T47D (cell line): ENCODE measurements around the gene GDNF.
"Not testable (repeated sequence)": the region's sequence is repeated elsewhere in the genome, so short reads cannot be mapped to it uniquely, and the experiment has no call there.

Experiments used
- DNase-seq, 2 experiments: peaks; one replicate each; pipeline versions ENCODE4 v3.0.0 to v3.0.0-alpha.2; 2011 to 2012; ENCODE audit warnings: low read depth in 1 of 2, low spot score in 1 of 2
- JUND ChIP-seq: IDR thresholded peaks from 2 replicates; pipeline ENCODE4 v1.6.1; 2012; ENCODE audit warnings: low read depth
- in situ Hi-C: cut with HindIII; loops from 2 replicates; pipeline ENCODE4 v1.10.0; 2016; ENCODE audit warnings: low sequenced_read_pairs, low pct_unique_long_range_greater_than_20kb

GDNF gene

GRCh38 chr5:37806016-37806415 is 33.8 kb downstream of the GDNF start:
- TF ChIP-seq JUND = no peak
- DNase-seq = no peak
- in situ Hi-C loops = no loop called here

GRCh38 chr5:37804401-37804800 is 35.4 kb downstream of the GDNF start:
- no peak for TF ChIP-seq JUND
- in situ Hi-C loops = no loop called here
- no peak for DNase-seq

- no peak for DNase-seq
- TF ChIP-seq JUND = no peak
- in situ Hi-C loops = no loop called here
These were observed 36.4 kb downstream of the GDNF start for GRCh38 chr5:37803487-37803886.

- in situ Hi-C loops = no loop called here
- no peak for TF ChIP-seq JUND
- DNase-seq = peak in 1 of 2 experiments; percentile 58
These were observed 38.3 kb downstream of the GDNF start for GRCh38 chr5:37801521-37801920.

- peak in 1 of 2 experiments; percentile 19 for DNase-seq
- in situ Hi-C loops = no loop called here
- no peak for TF ChIP-seq JUND
These were observed 39.9 kb downstream of the GDNF start for GRCh38 chr5:37799865-37800421.

GRCh38 chr5:37796435-37796834 is 43.4 kb downstream of the GDNF start:
- in situ Hi-C loops, DNase-seq: not testable (repeated sequence)

GRCh38 chr5:37795292-37795691 is 44.5 kb downstream of the GDNF start:
- DNase-seq = not testable (repeated sequence)

GRCh38 chr5:37792975-37793631 is 46.7 kb downstream of the GDNF start:
- TF ChIP-seq JUND = no peak
- DNase-seq = no peak
- in situ Hi-C loops = no loop called here

More at GRCh38 chr5:37795292-37795691, 44.5 kb downstream of the GDNF start:
- in situ Hi-C loops = not testable (repeated sequence)

GRCh38 chr5:37791321-37791720 is 48.5 kb downstream of the GDNF start:
- TF ChIP-seq JUND = no peak

GRCh38 chr5:37789991-37790390 is 49.9 kb downstream of the GDNF start:
- in situ Hi-C loops = no loop called here
- TF ChIP-seq JUND = no peak
- DNase-seq = no peak

More at GRCh38 chr5:37791321-37791720, 48.5 kb downstream of the GDNF start:
- DNase-seq = no peak
- in situ Hi-C loops = no loop called here

GRCh38 chr5:37787742-37788141 is 52.1 kb downstream of the GDNF start:
- no peak for DNase-seq
- in situ Hi-C loops = no loop called here
- no peak for TF ChIP-seq JUND

- in situ Hi-C loops = no loop called here
- TF ChIP-seq JUND = no peak
- no peak for DNase-seq
These were observed 52.9 kb downstream of the GDNF start for GRCh38 chr5:37786862-37787519.

- in situ Hi-C loops = no loop called here
- DNase-seq = no peak
- TF ChIP-seq JUND = no peak
These were observed 53.4 kb downstream of the GDNF start for GRCh38 chr5:37786416-37786815.

- DNase-seq, in situ Hi-C loops: not testable (repeated sequence)
These were observed 58.4 kb downstream of the GDNF start for GRCh38 chr5:37781409-37781808.
